Activated naive CD4-positive, alpha-beta T cell treated with anti-CD3 and anti-CD28 coated beads, Interleukin-2, amount 50 U/mL, for 16 hours (primary cell): ENCODE measurements around the gene GALNT16.

ENCODE experiments used
- DNase-seq: peaks from one replicate; pipeline ENCODE4 v3.0.0-alpha.2; 2020

The GALNT16 gene

DNA sequence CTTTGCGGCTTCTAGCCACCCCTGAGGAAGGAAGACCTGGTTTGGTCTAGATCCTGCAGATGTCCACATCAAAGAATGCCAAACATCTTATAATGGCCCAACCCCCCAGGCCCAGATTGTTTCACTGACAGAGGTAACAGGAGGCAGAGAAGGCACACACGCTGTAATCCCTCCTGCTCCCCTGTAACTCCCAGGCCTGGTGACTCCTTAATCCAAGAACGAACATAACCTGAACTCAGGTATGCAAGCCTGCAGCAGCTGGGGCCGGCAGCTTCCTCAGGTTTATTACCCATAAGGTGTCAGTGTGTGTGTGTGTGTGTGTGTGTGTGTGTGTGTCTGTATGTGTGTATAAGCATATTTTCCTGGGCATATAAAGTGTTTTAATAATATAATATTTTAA, 85.4 kb downstream of the GALNT16 start:
- no peak for DNase-seq

GRCh38 chr14:69346710-69347109, 86.8 kb downstream of the GALNT16 start:
- no peak for DNase-seq

DNA sequence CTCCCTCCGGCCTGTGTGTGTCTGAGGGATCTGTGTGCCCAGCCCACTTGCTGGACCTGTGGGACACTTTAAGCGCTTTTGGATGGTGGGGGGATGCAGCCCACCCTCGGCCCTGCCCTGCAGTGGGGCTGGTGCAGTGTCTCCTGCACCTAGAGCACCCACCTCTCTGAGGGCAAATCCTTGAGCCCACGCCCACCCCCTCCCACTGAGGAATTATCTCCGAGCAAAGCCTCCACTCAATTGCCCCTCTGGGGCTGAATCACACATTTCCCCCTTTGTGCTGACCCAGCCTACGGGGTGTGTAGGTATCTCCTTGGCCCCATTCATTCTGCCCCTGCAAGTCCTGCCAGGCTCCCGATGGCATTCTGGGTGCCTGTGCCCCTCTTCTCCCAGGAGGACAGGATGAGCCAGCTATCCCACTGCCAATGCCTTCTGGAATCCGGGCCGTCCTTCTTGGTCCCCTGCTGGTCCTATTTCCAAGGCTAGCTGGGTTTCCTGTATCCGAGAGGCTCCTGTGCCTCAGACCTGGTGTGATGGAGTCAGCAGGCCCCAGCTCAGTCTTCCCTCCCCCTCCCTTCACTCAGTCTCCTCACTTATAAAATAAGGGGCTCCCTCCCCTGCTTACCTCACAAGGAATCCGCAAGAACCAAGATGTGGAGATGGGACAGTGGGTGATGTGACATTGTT, 89.3 kb downstream of the GALNT16 start:
- DNase-seq = no peak

DNA sequence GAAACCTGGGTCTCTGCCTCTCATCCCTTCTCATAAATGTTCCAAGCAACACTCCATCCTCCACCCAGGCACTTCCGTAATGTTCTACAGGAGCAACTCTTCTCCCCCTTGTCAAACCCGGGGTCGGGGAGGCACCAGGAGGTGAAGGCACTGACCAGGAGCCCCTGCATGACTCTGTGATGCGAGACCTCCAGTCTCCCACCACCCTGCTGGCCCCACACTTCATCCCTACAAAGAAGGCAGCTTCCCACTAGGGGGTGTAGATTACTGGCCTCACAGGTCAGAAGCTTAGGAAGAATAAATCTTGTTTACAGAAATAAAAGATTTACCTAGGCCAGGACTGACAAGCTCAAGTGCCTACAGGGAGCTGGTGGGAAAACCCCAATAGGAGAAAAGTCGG, 90.9 kb downstream of the GALNT16 start:
- DNase-seq = no peak

DNA sequence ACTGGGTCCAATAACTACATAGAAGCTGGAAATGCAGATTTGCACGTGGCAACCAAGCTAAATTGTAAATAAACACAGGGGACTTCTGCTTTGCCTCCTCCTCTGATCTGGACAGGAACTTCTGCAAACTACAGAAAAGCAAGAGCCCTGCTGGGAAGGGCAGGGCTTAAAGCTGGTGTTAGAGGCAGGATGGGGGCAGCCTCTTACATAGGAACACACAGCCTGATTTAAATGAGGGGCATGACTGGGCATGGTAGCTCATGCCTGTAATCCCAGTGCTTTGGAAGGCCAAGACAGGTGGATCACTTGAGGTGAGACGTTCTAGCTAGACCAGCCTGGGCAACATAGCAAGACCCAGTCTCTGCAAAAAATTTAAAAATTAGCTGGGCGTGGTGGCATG, 91.4 kb downstream of the GALNT16 start:
- DNase-seq = no peak

DNA sequence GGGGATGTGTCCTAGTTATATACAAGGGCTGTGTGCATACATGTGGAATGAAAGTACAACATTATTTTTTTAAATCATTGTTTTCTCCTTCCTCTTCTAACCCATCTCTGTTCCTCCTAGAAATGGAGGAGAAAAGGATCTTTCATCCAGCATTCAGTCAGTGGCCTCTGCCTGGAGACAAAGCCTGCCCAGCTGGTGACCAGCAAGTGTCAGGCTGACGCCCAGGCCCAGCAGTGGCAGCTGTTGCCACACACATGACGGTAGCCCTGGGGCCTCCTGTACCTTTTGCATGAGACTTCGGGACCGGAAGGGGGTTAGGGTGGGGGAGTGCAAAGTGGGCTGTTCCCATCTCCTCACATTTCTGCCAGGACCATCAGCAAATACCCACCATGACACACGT, 92.0 kb downstream of the GALNT16 start:
- no peak for DNase-seq

DNA sequence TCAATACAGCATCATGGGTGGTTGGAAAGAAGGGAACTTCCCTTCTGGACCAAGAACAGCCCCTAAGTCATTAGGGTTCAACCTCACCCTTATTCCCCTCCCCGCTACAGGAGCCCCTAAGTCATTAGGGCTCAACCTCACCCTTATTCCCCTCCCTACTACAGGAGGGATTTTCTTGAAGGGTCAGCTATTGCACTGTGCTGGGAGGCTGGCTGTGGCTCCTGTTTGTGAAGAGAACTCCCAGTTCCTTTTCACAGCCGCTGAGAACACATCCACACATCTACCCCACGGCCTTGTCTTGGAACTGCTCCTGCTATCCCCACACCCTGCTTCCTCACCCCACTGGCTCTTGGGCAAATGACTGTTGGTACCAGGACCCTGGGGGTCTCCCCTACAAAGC, 93.2 kb downstream of the GALNT16 start:
- DNase-seq = no peak

DNA sequence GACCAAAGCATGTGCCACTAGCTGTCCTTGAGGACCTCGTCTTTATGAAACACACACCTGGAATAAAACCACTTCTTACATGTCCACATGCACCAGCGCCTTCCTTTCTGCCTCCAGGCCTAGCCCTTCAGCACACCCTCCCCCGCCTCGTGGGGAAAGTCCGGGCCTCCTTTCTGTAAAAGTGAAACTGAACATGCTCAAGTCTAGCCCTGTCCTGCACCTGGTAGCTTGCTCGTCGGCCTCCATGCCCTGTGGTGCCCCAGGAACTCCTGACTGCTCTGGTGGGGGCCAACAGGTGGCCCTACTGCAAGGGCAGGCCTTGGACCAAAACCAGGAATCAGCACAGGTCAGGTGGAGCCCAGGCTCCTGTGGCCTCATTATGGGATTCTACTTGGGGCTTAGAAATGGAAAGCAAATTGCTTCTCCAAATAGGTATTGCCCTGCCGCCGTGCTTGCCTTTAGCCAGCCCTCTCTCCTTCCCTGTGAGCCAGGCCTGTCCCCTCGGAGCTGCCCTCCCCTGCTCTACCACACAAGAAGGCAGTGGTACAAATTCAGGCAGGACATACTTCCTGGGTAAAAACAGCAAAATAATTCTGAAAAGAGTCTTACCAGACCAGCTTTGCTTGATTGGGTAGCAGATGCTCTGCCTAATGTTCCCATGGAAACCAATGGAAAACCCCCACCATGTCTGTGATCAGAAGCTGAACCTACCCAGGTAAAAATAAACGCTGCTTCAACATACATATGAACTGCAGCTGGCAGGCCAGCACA, 94.6 kb downstream of the GALNT16 start:
- peak; percentile 67 for DNase-seq

- no peak for DNase-seq
These were observed 95.2 kb downstream of the GALNT16 start for GRCh38 chr14:69355154-69355597.

DNA sequence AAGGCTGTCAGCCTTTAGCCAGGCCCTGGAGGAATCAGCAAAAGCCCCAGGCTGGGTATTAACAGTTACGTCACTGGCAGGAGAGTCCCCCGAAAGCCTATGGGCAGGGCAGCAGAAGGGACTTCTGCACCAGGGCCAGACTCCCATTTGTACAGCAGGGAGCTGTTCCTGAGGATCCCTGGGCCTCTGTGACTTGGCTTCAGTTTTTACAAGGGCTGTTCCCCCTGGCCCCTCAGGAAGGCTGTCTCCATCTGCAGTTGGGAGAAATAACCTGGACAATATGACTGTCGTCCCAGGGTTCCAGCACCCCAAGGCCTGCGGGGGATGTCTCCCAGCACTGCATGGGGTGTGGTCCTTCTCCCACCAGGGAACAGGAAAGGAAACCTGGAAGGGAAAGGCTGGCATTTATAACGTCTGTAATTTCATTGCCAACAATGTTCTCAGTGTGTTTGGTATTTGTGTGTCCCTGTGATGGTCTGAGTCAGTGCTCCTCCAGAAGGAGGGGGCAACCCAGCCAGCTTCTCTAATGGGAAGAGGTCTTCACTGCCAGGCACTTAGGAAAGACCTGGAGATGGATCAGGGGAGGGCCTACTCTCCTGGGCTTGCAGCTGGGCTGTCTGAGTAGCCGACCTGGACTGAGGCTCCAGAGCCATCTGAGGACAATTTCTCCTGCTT, 95.8 kb downstream of the GALNT16 start:
- no peak for DNase-seq

DNA sequence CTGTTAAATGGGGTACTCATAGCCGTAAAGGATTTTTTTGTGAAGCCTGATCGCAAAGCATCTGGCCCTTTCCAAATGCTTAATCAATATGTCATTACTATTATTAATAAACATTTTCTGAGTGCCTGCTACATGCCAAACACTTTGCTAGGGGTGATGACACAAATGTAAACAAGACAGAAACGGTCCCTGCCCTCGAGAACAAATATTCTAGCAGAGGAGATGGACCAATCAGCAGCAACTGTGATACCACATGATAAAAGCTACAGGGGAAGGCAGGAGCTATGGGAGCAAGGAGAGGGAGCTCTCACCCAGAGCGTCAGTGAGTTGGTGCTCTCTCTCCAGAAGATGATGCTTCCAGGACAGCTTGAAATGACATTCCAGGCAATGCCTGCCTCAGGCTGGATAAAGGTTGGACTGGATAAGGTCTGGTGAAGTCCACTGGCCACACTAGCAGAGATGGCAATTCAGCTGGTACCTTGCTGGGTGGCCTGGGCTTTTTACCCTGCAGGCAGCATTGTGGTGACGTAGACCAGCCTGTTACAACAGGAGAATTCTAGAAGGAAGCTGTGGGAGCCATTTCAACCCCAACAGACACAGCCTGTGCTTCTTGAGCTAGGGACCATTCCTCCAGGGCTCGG, 97.1 kb downstream of the GALNT16 start:
- no peak for DNase-seq

GRCh38 chr14:69357544-69358200, 97.7 kb downstream of the GALNT16 start:
- no peak for DNase-seq

DNA sequence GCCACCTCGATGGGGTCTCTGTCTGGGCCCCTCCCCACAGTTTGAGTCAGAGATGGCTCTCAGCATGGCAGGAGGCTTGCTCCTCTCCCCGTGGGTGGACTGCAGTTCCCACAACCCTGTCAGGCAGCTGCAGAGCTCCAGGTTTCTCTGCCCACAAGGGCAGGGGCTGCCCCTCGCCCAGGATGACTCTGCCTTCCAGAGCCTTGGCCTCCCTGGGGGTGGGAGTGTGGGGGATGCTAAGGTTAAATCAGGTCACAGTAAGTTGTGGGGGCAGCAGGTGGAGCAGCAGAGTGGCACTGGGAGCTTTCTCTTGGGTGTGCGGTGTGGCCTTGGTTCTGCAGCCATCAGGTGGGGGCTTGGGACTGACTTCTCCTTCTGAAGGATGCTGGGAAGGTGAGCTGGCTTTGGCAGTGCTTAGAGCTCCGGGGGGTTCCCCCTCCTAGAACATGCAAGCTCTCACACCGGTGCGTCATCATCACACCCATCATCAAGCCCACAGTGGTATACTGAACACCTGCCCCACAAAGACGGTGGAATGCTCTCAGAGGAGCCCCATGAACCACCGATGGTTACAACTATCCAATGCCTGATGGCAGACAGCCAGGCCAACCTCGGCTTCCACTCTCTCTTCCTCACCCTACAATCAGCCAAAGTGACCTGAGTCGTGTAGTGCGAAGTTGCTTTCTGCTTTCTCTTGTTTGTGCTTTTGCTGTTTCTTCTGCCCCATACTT, 98.4 kb downstream of the GALNT16 start:
- DNase-seq = no peak

DNA sequence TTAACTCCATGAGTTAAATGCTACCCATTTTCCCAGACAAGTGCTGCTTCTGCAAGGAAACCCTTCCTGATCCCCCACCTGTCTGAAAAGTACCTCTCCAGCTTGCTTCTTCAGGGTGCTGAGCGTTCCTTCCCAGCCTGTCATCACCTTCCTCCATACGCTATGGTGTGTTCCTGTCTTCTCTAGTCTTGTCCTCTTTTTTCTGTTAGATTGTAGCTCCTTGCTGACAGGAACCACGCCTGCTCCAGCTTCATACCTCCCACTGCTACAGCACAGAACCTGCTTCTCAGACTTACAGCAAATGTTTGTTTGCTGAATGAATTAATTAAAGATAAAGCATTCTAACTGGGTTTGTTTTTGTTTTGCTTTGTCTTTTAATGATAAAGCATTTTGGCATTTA, 99.0 kb downstream of the GALNT16 start:
- no peak for DNase-seq

DNA sequence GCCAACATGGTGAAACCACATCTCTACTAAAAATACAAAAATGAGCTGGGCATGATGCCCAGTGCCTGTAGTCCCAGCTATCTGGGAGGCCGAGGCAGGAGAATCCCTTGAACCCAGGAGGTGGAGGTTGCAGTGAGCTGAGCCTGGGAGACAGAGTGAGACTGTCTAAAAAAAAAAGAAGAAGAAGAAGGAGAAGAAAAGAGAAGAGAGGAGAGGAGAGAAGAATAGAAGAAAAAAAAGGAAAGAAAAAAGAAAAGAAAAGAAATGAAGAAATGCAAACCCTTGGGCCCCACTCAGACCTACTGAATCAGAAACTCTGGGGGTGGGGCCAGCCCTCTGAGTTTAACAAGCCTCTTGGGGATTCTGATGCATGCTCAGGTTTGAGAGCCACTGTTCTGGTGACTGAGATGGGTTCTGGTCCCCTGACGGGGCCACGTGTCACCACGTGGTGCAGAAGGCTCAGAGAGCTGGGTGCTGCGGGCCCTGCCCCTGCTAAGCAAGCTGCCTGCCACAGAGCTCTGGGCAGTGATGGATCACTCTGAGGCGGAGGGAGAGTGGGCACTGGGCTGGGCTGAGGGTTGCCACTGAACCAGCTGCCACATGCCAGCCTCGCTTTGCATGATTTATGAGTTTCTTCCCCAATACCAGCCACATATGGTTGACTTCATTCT, 100.6 kb downstream of the GALNT16 start:
- no peak for DNase-seq

GRCh38 chr14:69363055-69363454, 103.1 kb downstream of the GALNT16 start:
- DNase-seq = no peak

- DNase-seq = no peak
These were observed 104.0 kb downstream of the GALNT16 start for GRCh38 chr14:69363964-69364363.

- no peak for DNase-seq
These were observed 104.4 kb downstream of the GALNT16 start for GRCh38 chr14:69364378-69364777.

- no peak for DNase-seq
These were observed 106.1 kb downstream of the GALNT16 start for GRCh38 chr14:69366069-69366468.

GRCh38 chr14:69366761-69367160, 106.8 kb downstream of the GALNT16 start:
- no peak for DNase-seq

- no peak for DNase-seq
These were observed 108.4 kb downstream of the GALNT16 start for GRCh38 chr14:69368381-69368780.

GRCh38 chr14:69370061-69370460, 110.1 kb downstream of the GALNT16 start:
- DNase-seq = no peak
